ENCODE results near the gene SHISAL2B.
"Not testable (repeated sequence)": the region's sequence is repeated elsewhere in the genome, so short reads cannot be mapped to it uniquely, and the experiment has no call there.

SHISAL2B gene

GRCh38 chr5:64690417-64691151 is at the start of gene SHISAL2B:
SHISAL2B (plus strand) TSS chr5:64690503; CDS start chr5:64690624, 121 bp downstream.
- no peak for DNase-seq (ENCODE audit: low read depth in 2 of 2)

GRCh38 chr5:64644831-64645230 is 45.5 kb upstream of the SHISAL2B start:
- DNase-seq (ENCODE audit: low read depth in 2 of 2): no peak

- no peak for DNase-seq (ENCODE audit: low read depth in 2 of 2)
These were observed 44.1 kb upstream of the SHISAL2B start for GRCh38 chr5:64646169-64646568.

GRCh38 chr5:64649512-64649911 is 40.8 kb upstream of the SHISAL2B start:
- DNase-seq (ENCODE audit: low read depth in 2 of 2): no peak

GRCh38 chr5:64653766-64654560 is 36.3 kb upstream of the SHISAL2B start:
- DNase-seq (ENCODE audit: low read depth in 2 of 2): peak in 1 of 2 experiments; percentile 3

- DNase-seq (ENCODE audit: low read depth in 2 of 2): no peak
These were observed 35.8 kb upstream of the SHISAL2B start for GRCh38 chr5:64654561-64654938.

- no peak for DNase-seq (ENCODE audit: low read depth in 2 of 2)
These were observed 34.7 kb upstream of the SHISAL2B start for GRCh38 chr5:64655596-64655995.

GRCh38 chr5:64659289-64659688 is 31.0 kb upstream of the SHISAL2B start:
- no peak for DNase-seq (ENCODE audit: low read depth in 2 of 2)

GRCh38 chr5:64663181-64663580 is 27.1 kb upstream of the SHISAL2B start:
- DNase-seq (ENCODE audit: low read depth in 2 of 2): not testable (repeated sequence)

- DNase-seq (ENCODE audit: low read depth in 2 of 2): no peak
These were observed 25.1 kb upstream of the SHISAL2B start for GRCh38 chr5:64665243-64665642.

GRCh38 chr5:64666078-64666477 is 24.2 kb upstream of the SHISAL2B start:
- peak in 1 of 2 experiments; percentile 2 for DNase-seq (ENCODE audit: low read depth in 2 of 2)

GRCh38 chr5:64667068-64667467 is 23.2 kb upstream of the SHISAL2B start:
- no peak for DNase-seq (ENCODE audit: low read depth in 2 of 2)

- no peak for DNase-seq (ENCODE audit: low read depth in 2 of 2)
These were observed 20.0 kb upstream of the SHISAL2B start for GRCh38 chr5:64670277-64670676.

GRCh38 chr5:64671678-64672077 is 18.6 kb upstream of the SHISAL2B start:
- no peak for DNase-seq (ENCODE audit: low read depth in 2 of 2)

GRCh38 chr5:64678374-64678773 is 11.9 kb upstream of the SHISAL2B start:
- no peak for DNase-seq (ENCODE audit: low read depth in 2 of 2)

- no peak for DNase-seq (ENCODE audit: low read depth in 2 of 2)
These were observed 10.0 kb upstream of the SHISAL2B start for GRCh38 chr5:64680289-64680688.

GRCh38 chr5:64682608-64683007 is 7.7 kb upstream of the SHISAL2B start:
- DNase-seq (ENCODE audit: low read depth in 2 of 2): no peak

- DNase-seq (ENCODE audit: low read depth in 2 of 2): no peak
These were observed 4.4 kb upstream of the SHISAL2B start for GRCh38 chr5:64685866-64686265.

GRCh38 chr5:64688391-64688790 is 1.9 kb upstream of the SHISAL2B start:
- no peak for DNase-seq (ENCODE audit: low read depth in 2 of 2)

GRCh38 chr5:64688965-64689364 is 1.3 kb upstream of the SHISAL2B start:
- DNase-seq (ENCODE audit: low read depth in 2 of 2): no peak

GRCh38 chr5:64690104-64690416 is 243 bp upstream of the SHISAL2B start:
- no peak for DNase-seq (ENCODE audit: low read depth in 2 of 2)

- no peak for DNase-seq (ENCODE audit: low read depth in 2 of 2)
These were observed 988 bp downstream of the SHISAL2B start for GRCh38 chr5:64691291-64691690.

- DNase-seq (ENCODE audit: low read depth in 2 of 2): no peak
These were observed 3.3 kb downstream of the SHISAL2B start for GRCh38 chr5:64693636-64694035.

All from fibroblast of skin of left quadriceps (primary cell).